Activated CD8-positive, alpha-beta memory T cell treated with anti-CD3 and anti-CD28 coated beads for 36 hours (primary cell): ENCODE data around the gene GRAMD2A. TPM values are rescaled to one million over a fixed set of nuclear protein-coding genes. Genes with fewer than 3 reads are reported as not detected.

Experiments
- CTCF ChIA-PET: fragments of 350-600 bp; sonication (Branson Sonifier 250); formaldehyde crosslinking; loops from one replicate; lab custom pipeline; 2021; ENCODE audit warnings: antibody characterized with exemption; lab: Charles Lee
- POLR2A ChIA-PET: fragments of 350-600 bp; sonication (Branson Sonifier 250); formaldehyde crosslinking; loops from one replicate; lab custom pipeline; 2021; ENCODE audit warnings: antibody characterized with exemption; lab: Charles Lee
- total RNA-seq, 2 experiments: library from RNA; stranded (reverse); gene quantifications; one replicate each; pipeline ENCODE4 v1.2.3, GENCODE V29; 2021

Gene GRAMD2A
- total RNA-seq, 2 experiments from 2014 or later, result not detected

DNA sequence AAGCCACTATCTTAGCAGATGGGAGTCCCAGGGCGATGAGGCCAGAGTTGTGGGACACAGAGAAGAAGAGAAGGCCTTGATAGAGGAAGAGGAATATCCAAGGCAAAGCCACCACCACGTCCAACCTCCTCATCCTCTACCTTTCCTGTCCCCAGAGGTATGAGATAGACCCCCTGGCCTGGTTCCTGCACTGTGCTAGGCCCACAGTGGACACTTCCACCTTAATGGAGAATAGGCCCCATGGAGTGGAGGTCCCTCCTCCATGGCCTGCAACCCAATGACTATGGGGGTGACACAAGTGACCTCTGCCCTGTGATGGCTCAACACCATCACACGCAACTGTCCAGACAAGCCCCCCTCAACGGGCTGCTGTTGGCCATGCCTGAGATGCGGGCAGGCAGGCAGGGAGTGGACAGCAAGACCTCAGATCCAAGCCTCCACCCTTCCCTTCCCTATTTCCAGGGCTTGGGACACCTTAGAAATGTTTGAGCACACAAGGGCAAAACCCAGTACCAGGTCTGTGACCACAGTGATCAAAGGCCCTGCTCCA, 36.8 kb downstream of the GRAMD2A start:
- POLR2A ChIA-PET, result no interaction called here
- CTCF ChIA-PET, result no interaction called here

DNA sequence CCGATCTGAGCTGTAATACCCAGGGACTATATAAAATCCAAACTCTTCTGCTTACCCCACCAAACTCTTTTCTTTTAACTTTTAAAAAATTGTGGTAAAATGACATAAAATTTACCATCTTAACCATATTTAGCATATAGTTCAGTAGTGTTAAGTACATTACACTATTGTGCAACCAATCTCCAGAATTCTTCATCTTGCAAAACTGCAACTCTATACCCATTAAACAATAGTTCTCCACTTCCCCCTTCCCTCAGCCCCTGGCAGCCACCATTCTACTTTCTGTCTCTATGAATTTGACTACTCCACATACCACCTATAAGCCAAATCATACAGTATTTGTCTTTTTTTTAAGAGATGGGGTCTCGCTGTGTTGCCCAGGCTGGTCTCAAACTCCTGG, 40.7 kb downstream of the GRAMD2A start:
- POLR2A ChIA-PET, result no interaction called here

DNA sequence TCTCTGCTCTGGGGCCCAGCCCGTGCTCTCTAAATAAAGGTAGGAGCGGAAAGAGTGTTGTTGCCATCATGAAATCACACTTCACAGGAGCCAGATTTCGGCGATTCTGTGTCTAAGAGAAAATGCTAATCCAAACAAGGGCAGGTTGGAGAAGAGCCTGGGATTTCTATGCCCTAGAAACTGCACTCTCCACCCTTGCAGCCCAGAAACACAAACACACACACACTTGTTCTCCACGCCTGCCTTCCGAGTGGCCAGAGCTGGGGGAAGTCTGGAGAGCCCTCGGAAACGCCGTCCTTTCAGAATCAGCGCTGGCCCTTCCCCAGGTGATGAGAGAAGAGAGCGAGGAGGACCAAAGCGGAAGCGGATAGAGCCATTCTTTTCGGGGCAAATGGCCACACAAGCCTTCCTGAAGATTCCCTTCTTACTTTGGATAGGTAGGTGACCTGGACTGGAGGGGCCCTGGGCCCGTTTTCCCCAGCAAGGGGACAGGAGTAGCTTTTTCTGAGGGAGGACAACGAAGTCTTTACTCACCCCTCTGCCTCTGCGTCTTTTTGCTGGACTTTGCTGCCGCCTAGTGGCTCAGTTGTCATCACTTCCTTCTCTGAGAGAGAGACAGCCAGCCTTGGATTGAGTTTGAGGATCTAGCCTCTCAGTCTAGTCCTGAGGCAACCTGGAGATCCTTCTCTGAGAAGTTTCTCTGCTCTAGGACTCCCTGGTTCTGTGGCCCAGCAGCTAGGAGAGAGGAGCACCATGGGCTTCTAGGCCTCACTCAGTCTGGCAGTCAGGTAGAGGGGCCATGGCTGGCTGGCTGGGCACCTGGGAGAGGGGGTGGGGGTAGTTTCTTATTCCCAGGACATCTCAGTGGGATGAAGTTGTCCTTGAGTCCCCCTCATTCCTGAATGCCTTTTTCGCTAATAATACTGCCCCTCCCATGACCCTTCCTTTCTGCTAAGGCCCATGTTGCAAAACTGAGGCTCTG, 41.7 kb downstream of the GRAMD2A start:
- ChIA-PET POLR2A (no interaction called here), CTCF (interaction anchor here (0.6 to 1.5 kb wide), 14 partner anchors 9 to 412 kb away, joined by 3 to 8 read pairs (median 4); no protein-coding TSS in a partner anchor)

More for the DNA sequence above, 40.7 kb downstream of the GRAMD2A start:
- CTCF ChIA-PET, result interaction anchor here (1.0 to 1.5 kb wide), 8 partner anchors 8 to 413 kb away, joined by 3 to 7 read pairs (median 4); no protein-coding TSS in a partner anchor

DNA sequence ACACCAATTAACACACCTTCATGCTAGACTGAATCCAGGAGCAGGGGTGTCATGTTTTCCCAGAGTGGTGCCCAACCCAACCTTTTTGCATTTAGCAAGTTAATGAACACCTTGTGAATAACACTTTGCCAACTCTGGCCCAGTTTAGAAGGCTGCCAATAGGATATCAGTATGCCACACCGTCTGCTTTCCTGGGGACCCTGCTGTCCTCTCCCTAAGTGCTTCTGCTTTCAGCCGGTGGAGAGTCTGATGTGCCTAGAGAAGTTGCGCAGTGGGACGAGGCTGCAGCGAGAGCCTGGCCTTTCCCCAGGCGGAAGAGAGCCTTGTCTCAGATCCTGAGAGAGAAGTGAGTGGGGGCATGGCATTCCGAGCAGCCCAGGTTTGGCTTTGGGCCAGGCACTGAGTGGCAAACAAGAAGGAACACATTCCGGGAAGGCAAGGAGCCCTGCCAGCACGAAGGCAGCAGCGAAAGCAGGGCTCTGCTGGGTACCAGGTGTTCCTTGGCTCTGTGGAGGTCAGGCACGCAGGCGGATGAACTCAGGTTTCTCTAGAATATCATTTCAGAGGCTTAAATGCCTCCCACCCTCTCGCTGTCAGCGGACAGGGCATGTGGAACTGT, 42.5 kb downstream of the GRAMD2A start:
- CTCF ChIA-PET, result interaction anchor here (0.9 kb wide), 1 partner anchor 35 kb away, joined by 4 read pairs; no protein-coding TSS in a partner anchor
- POLR2A ChIA-PET, result no interaction called here

DNA sequence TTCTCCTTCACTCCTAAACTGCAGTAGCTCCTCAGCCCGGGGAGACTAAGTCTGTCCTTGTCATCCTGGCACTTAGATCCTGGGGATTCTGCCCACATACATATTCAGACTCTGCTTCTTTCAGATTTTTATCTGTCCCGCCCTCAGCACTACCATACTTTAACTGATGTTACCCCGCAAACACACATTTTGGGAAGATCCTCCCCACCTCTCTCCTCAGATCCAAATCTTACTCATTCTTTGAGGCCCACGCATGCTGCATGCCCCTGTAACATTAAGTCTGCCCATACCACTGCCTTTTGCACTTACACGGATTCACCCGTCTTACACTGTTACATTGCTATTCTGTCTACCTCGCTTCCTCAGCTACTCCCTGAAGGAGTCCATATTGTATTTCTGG, 43.3 kb downstream of the GRAMD2A start:
- CTCF ChIA-PET, result interaction anchor here (0.6 to 2.6 kb wide), 2 partner anchors 109 to 373 kb away, joined by 3 to 6 read pairs; no protein-coding TSS in a partner anchor
- POLR2A ChIA-PET, result no interaction called here

DNA sequence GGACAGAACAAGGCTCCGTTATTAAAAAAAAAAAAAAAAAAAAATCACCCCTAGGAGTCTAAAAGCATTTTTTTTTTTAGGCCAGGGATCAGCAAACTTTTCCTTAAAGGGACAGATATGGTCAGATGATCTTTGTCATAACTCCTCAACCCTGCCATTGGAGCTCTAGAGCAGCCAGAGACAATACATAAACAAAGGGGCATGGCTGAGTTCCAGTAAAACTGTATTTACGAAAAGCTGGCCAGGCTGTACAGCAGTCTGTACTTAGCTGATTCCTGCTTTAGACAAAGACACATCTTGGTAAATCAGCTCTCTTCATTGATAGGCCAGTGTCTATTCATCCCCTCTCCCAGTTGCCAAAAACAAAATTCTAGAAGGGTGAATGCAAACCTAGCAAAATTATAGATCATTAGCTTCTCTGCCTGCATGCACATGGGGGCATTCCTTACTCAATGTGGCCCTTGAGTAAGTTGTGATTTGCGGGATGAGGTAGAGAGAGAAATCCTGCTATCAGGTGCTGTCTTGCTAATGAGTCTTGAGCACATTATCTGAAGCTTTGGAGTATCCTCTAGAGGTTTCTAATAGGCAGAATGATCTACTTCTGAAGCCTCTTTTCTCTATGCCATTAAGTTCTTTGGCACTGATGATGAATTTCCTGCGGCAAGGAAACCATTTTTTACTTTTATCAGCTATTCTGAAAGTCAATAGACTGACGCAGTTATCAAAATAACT, 44.2 kb downstream of the GRAMD2A start:
- ChIA-PET CTCF (interaction anchor here (0.6 to 2.6 kb wide), 3 partner anchors 23 to 372 kb away, joined by 3 to 6 read pairs (median 3); no protein-coding TSS in a partner anchor), POLR2A (no interaction called here)

DNA sequence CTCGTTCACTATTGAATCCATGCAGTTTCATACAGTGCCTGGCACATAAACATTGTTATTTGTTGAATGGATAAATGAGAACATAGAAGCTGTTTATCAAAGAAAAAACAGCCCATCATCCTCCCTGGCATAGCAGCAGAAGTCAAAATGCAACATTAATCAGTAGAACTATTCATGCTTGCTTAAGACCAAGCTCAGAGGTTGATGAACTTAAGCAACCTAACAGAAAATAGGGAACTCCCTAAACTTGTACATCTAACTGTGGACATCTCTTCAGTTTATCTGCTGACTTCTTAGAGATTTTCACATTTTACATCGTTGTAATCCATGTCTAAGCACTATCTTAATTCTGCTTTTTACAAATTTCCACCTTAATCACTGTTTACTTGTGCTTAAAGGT, 50.2 kb downstream of the GRAMD2A start:
- ChIA-PET CTCF (no interaction called here), POLR2A (no interaction called here)

DNA sequence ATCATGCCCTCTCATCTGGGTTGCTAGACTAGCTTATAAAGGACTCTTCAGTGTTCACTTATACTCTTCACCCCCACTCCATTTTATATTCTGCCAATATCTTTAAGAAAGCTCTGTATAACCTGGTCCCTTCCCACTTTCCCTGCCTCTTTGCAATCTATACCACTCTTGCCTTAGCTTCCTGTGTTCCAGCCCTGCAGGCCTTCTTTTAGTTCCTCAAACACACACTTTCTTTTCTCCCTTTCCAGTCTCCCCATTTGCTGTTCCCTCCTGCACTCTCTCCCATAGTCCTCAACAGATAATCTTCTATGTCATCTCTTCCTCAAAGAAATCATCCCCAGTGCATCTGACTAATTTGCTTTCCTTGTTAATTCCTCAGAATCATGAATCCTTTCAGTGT, 50.7 kb downstream of the GRAMD2A start:
- CTCF ChIA-PET, result interaction anchor here (1.0 to 1.1 kb wide), 2 partner anchors 10 to 16 kb away, joined by 3 read pairs; no protein-coding TSS in a partner anchor
- POLR2A ChIA-PET, result no interaction called here

DNA sequence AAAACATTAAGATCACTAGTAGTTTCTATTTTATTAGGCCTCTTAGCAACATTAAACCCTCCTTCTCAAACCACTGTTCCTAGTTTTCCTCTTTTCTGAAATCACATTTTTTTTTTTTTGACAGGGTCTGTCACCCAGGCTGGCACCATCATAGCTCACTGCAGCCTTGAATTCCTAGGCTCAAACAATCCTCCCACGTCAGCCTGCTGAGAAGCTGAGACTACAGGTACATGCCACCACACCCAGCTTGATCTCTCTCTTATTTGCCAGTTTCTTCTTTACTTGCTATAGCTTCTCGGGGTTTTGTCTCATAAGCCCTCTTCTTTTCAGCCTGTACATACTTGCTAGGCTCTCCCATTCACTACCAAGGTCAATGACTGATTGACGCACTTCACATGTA, 51.4 kb downstream of the GRAMD2A start:
- ChIA-PET CTCF (interaction anchor here (1.0 to 1.1 kb wide), 2 partner anchors 9 to 17 kb away, joined by 3 read pairs; no protein-coding TSS in a partner anchor), POLR2A (no interaction called here)

DNA sequence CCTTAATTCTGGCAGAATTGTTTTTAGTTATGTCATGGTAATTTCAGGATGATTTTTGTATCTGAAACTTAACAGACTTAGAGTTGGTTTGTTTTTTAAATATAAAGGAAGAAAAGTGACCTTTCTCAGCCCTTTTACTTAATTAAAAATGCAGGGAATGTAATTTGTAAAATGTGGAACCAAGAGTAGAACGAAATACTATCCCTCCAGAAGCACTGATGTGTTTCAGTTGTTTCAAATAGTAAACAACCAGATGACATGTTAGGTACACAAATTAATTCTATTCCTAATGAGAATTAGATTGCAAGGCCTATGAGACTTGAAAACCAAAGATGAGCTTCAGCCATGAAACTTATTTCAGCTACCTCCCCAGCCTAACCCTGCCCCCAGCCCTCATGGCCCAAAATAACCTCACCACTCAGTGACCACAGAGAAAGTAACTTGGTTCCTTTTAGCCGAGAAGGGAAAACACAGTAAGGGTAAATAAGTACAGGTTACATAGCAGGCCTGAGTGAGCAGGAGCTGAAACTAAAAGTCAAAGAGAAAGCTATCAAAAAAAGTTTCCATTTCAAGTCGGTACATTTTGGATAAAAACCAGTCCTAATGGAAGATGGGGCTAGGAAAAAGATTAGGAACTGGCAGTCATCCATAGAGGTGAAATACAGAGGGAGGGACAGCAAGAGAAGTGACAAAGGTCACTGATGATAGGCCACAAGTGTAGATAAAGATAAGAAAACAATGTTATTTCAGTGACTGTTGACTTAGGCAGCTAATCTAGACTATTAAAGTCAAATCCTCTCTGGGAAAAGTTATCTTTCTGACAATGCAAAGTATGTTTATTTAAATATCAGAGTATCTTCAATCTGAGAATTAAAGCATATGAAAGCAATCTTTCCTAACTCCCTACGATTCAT, 56.2 kb downstream of the GRAMD2A start:
- POLR2A ChIA-PET, result interaction anchor here (0.5 kb wide), 1 partner anchor 82 kb away, joined by 3 read pairs; no protein-coding TSS in a partner anchor
- CTCF ChIA-PET, result no interaction called here

DNA sequence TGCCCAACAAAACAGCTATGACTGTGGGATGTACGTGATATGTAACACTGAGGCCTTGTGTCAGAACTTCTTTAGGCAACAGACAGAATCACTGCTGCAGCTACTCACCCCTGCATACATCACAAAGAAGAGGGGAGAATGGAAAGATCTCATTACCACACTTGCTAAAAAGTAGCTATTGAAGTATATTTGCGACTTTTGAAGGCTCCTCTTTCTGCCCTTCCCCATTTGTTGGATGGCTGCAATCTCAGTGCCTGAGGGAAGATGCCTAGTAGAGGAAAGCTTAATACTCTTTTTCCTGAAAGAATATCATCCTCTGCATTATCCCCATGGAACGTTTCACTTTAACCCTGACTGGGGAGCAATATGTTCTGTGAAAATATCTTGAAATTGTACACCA, 57.5 kb downstream of the GRAMD2A start:
- POLR2A ChIA-PET, result no interaction called here
- CTCF ChIA-PET, result interaction anchor here (1.4 kb wide), 1 partner anchor 16 kb away, joined by 4 read pairs; no protein-coding TSS in a partner anchor

DNA sequence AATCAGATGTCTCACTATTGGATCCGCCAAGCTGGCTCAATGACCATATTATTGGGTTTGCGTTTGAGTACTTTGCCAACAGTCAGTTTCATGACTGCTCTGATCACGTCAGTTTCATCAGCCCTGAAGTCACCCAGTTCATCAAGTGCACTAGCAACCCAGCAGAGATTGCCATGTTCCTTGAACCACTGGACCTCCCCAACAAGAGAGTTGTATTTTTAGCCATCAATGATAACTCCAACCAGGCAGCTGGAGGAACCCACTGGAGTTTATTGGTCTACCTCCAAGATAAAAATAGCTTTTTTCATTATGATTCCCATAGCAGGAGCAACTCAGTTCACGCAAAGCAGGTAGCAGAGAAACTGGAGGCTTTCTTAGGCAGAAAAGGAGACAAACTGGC, 57.9 kb downstream of the GRAMD2A start:
- POLR2A ChIA-PET, result no interaction called here
- CTCF ChIA-PET, result interaction anchor here (0.6 to 1.4 kb wide), 2 partner anchors 16 to 396 kb away, joined by 4 to 5 read pairs; no protein-coding TSS in a partner anchor

DNA sequence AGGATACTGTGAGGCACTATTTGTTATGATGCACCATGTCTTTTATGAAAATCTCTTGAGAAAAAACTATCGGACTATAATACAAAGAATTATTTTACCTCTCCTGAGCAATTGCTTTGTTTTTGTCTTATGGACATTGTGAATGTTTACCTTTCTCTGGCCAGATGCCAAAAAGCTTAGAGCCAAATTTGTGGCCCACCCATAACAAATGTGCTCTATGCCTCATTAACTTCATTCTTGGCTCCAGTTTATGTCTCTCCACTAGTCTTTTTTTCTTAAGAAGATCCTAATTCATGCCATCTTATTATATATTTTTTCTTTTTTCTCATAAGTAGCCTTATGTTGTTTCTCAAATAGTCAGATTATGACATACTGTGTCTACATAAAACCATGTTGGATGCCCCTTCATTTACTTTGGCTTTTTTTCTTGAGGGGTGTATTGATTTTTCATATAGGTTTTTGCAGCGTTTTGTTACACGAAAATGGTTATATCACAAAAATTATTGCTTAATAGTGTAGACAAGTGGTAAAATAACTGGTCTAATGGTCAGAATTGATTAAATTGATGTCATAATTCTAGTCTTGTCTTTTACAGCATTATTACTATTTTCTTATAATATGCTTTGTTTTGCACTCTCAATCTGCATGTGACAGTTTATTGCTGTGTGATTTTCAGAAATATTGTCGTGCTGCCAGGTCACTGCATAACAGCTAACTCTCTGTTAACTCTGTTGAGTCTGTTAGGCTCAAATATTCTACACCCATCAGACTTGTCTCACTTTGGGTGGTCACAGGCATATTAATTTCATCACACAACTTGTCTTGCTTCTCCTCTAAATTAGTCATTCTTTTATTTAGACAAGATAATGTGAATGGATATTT, 61.2 kb downstream of the GRAMD2A start:
- CTCF ChIA-PET, result interaction anchor here (0.5 to 1.2 kb wide), 3 partner anchors 10 to 310 kb away, joined by 3 to 5 read pairs (median 3); no protein-coding TSS in a partner anchor
- POLR2A ChIA-PET, result no interaction called here

DNA sequence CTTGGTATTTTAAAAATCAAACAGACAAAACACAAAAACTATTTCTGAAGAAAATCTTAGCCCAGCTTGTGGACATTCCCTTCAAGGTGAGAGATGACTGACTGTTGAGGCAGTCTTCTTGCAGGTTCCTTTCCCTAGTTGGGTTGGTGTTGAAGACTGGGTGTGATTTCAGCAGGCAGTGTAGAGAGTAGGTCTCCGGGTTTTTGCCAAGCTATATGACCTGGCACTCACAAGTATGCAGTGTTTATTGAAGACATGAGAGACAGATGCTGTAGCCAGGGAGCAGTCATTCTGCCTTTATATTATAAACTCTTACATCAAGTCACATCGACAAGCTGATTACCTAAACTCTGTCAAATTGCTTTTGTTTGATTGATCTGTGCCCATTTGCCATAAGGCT, 61.9 kb downstream of the GRAMD2A start:
- ChIA-PET POLR2A (no interaction called here), CTCF (interaction anchor here (1.1 kb wide), 1 partner anchor 21 kb away, joined by 3 read pairs; no protein-coding TSS in a partner anchor)

DNA sequence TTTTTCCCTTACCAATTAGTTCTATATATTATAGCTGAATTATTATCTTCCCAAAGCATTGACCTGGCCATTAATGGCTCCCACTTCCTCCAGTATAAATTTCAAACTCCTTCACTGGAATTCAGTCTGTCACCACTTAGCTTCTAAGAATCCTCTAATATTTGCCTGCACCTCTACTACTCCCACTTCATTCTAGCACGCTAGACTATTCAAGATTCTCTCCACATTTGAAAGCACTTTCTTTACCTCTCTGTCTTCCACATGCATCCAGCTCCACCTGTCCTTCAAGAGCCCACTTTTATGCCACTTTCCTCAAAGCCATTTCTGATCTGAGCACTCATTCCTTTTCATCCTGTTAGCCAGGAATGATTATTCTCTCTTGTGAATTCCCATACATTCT, 64.4 kb downstream of the GRAMD2A start:
- CTCF ChIA-PET, result no interaction called here
- POLR2A ChIA-PET, result no interaction called here

DNA sequence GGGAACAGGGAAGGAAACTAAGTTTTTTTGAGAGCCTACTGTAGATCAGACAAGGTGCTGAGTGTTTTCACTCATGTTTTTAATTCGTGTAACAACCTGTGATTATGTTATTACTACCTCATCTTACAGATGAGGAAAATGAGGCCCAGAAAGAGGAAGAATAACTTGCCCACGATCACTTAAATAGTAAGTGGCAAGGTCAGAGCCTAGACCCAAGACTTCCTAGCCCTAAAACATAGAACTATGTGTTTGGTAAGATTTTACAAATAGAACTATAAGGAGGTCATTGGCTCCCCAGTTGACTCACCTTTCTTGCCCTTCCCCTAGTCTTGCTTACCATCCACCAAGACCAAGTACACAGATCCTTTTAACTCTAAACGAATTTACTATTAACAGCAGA, 65.7 kb downstream of the GRAMD2A start:
- ChIA-PET POLR2A (no interaction called here), CTCF (no interaction called here)

DNA sequence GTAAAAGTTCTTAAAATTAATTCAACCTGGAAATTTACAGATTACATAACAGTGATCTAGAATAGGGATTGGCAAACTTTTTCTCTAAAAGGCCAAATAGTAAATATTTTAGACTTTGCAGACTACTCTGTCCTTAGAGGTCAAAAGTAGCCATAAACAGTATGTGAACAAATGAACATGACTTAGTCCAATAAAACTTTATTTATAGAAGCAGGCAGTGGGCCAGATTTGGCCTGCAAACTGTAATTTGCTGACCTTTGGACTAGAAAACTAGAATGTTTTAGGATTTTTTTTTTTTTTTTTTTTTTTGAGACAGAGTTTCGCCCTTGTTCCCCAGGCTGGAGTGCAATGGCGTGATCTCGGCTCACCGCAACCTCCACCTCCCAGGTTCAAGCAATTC, 67.3 kb downstream of the GRAMD2A start:
- CTCF ChIA-PET, result no interaction called here

More for the DNA sequence above, 67.3 kb downstream of the GRAMD2A start:
- POLR2A ChIA-PET, result no interaction called here
